H7 (cell line): ENCODE measurements around the gene CFAP43. TPM values are rescaled to one million over a fixed set of nuclear protein-coding genes. Genes with fewer than 3 reads are reported as not detected.

Experiments
- DNase-seq: peaks from one replicate; pipeline ENCODE4 v3.0.0; 2012
- H3K27me3 ChIP-seq: 2 replicates; pipeline ENCODE4 v1.6.0; 2011; ENCODE audit warnings: mild to moderate bottlenecking, low read length; ENCODE audit not compliant: control insufficient read depth, insufficient read depth
- H3K36me3 ChIP-seq: replicated peaks from 2 replicates; pipeline ENCODE4 v1.5.1; 2011; ENCODE audit warnings: low read length; ENCODE audit not compliant: control insufficient read depth, insufficient read depth
- H3K4me3 ChIP-seq: 2 replicates; pipeline ENCODE4 v1.5.1; 2011; ENCODE audit warnings: low read depth, mild to moderate bottlenecking, control low read depth, low read length, moderate library complexity; ENCODE audit not compliant: insufficient read depth
- total RNA-seq: library from RNA; depleted of rRNA; stranded (reverse); fragments of >200 nt; shearing (Covaris generic); gene quantifications from 2 replicates; pipeline ENCODE4 v1.2.3, GENCODE V29; 2014

CFAP43 gene
- total RNA-seq, 1 experiment from 2014 or later = 0.21 TPM

DNA sequence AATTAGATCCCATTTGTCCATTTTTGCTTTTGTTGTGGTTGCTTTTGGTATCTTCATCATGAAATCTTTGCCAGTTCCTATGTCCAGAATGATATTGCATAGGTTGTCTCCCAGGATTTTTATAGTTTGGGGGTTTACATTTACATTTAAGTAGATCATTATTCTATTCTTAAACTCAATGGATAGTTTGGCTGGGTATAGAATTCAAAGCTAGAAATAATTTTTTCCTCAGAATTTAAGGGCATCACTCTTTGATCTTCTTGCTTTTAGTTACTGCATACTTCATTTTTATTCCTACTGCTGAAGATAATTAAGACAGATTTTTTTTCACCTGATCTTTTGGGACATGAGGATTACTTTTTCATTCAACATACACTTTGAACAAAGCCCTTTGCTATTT is 80.4 kb downstream of the CFAP43 start:
- Histone ChIP-seq H3K4me3 (no peak overlapping the region), H3K36me3 (no peaks in the 10 kb centered on the region), H3K27me3 (no peaks in the 10 kb centered on the region)
- no peak for DNase-seq

DNA sequence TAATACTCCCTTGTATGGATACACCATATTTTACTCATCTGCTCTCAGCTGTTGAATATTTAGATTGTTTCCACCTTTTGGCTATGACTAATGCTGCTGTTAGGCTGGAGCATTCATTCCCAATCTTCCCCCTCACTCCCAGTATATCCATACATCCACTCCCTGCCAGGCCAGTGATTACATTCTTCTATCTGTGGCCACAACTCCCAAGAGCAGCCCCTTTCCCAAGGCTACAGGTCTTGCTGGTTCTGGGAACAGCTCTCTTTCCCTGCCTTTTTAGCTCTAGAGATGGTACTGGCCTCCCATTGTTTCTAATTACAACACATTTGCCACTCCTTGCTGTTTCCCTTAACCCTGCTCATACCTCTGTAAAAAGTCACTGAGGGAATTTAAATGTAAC is 82.0 kb downstream of the CFAP43 start:
- no peaks in the 10 kb centered on the region for H3K36me3 ChIP-seq
- H3K4me3 ChIP-seq = no peak overlapping the region
- no peaks in the 10 kb centered on the region for H3K27me3 ChIP-seq
- DNase-seq = no peak

DNA sequence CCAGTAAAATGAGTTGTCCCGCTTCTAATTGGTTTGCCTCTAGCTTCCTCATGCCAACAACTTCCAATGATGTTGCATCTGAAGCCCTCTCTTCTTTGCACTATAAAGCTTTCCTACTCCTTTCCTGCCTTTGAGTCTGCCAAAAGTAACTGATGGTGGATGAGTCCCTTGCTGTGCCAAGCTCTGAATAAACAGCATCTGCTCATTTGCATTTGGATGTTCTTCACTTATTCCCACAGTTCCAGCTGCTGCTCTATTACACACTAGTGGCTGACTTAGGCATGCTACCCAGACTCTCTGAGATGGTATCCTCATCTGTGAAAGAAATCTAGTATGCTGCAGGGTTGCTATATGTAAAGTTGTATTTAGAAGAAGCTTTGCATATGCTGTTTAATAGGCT is 85.3 kb downstream of the CFAP43 start:
- no peaks in the 10 kb centered on the region for H3K36me3 ChIP-seq
- DNase-seq = no peak

DNA sequence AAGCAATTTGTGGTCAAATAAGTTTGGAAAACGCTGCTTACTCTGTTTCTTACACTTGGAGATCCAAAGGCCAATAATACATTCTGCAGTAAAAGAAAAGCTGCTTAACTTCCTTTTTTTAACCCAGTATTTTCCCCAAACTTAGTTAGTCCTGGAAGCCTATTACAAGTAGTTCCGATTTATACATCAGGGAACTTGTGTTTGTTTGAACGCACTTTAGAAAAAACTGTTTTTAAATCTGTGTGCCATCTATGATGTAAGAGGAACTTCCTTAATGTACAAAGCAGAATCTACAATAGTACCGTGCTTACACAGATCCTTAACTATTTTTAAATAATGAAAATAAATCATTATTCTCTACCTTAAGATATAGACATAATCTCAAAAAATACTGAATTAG is 87.2 kb downstream of the CFAP43 start:
- Histone ChIP-seq H3K36me3 (no peaks in the 10 kb centered on the region), H3K4me3 (no peak overlapping the region), H3K27me3 (no peaks in the 10 kb centered on the region)
- no peak for DNase-seq

More for the DNA sequence above, 85.3 kb downstream of the CFAP43 start:
- no peak overlapping the region for H3K4me3 ChIP-seq
- no peaks in the 10 kb centered on the region for H3K27me3 ChIP-seq

DNA sequence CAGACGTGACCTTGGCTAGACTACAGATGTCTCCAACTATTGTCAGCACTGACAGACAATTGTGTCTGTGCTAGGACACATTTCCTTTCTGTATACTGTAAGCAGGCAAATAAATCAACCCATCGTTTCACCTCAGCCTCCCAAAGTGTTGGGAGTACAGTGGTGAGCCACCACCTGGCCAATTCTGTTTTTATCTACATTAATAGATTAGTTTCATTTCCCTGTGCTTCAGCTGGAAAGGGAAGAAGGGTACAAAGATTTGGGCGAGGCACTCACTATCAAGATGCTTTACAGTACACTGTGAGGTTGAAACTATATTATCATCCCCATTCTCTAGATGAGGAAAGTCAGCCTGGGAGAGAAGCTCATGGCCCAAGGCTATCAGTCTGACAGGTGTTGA is 88.3 kb downstream of the CFAP43 start:
- H3K27me3 ChIP-seq = no peaks in the 10 kb centered on the region
- H3K4me3 ChIP-seq = no peak overlapping the region
- DNase-seq = no peak
- no peaks in the 10 kb centered on the region for H3K36me3 ChIP-seq

DNA sequence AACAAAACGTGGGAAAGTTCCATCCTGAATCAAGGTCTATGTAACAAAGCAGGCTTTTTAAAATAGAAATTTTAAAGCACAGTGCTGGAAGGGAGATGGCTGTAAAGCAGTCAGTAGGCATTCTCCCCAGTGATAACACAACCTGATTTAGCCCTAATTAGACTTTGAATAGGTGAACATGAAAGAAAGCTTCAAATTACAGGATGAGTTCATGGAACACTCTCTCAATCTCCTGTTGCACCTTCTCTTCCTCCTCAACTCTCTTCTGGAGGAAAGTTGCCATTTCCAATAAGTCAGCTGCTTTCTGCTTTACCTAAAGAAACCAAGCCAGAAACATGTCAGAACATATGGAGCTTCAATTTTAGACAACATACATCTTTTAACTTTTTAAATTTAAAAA is 90.1 kb downstream of the CFAP43 start:
- Histone ChIP-seq H3K4me3 (no peak overlapping the region), H3K27me3 (no peaks in the 10 kb centered on the region), H3K36me3 (no peaks in the 10 kb centered on the region)
- peak; percentile 33 for DNase-seq

DNA sequence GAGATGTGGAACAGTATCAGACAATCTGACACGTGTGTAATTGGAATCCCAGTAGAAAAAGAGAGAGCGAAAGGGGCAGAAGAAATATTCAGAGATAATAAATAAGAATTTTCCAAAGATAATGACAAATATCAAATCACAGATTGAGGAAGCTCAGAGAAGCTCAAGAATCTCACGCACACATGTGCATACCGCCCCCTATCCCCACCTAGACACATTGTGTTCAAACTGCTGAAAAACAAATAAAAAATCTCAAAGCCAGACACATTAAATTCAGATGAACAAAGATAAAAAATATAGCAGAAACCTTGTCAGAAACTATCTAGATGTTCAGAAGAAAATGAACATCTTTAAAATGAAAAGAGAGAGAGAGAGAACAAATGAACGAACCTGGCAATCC is 92.9 kb downstream of the CFAP43 start:
- DNase-seq = peak; percentile 17

DNA sequence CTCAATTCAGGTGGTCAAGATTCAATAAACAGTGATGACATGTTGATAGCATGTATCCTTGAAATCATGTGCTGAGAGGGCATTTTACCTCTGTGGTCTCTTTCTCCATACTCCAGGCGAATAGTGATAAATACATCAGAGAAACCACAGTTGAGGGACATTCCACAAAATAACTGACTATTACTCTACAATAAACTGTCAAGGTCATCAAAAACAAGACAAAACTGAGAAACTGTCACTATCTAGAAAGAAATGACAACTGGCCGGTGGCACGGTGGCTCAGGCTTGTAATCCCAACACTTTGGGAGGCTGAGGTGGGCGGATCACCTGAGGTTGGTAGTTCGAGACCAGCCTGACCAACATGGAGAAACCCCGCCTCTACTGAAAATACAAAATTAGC is 94.0 kb downstream of the CFAP43 start:
- no peak overlapping the region for H3K4me3 ChIP-seq
- H3K36me3 ChIP-seq = no peaks in the 10 kb centered on the region
- H3K27me3 ChIP-seq = no peaks in the 10 kb centered on the region
- DNase-seq = no peak

More for the DNA sequence above, 92.9 kb downstream of the CFAP43 start:
- Histone ChIP-seq H3K36me3 (no peaks in the 10 kb centered on the region), H3K27me3 (no peaks in the 10 kb centered on the region), H3K4me3 (no peak overlapping the region)

DNA sequence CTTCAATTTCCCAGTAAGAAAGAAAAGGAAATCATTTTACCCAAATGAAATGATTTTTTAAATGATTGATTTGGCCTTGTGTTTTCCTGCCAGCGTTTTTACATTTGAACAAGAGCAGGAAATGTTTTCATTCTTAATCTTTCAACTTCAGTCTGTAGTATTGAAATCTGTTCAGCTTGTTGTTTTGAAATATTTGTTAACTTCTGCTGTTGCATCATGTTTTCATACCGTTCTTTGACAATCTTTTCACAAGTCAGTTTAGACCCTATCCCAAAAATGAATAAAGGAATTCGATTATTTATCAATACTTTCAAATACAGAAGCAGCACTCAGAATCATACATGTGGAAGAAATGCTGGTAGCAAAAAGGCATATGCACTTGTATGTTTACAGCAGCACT is 102.1 kb downstream of the CFAP43 start:
- H3K36me3 ChIP-seq = no peaks in the 10 kb centered on the region
- no peaks in the 10 kb centered on the region for H3K27me3 ChIP-seq
- DNase-seq = no peak
- H3K4me3 ChIP-seq = no peak overlapping the region

DNA sequence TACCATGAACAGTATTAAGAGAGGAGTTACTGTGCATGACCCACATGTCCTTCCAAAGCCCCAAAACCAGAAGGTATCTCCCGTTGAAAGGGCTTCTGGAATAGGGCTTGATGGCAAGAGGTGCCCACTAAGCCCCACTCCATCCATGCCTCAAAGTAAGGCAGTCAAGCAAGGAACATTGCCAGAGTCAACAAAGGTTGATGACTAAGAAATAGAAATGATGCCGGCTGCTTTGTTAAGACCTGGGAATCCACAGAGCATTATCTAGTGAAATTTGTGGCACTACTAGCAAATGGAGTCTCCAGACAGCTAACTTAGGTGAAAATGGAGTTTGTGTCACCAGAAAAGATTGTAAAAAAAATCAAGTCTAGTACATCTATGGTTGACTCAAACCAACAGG is 104.0 kb downstream of the CFAP43 start:
- no peak for DNase-seq
- no peaks in the 10 kb centered on the region for H3K36me3 ChIP-seq
- no peak overlapping the region for H3K4me3 ChIP-seq
- H3K27me3 ChIP-seq = no peaks in the 10 kb centered on the region

DNA sequence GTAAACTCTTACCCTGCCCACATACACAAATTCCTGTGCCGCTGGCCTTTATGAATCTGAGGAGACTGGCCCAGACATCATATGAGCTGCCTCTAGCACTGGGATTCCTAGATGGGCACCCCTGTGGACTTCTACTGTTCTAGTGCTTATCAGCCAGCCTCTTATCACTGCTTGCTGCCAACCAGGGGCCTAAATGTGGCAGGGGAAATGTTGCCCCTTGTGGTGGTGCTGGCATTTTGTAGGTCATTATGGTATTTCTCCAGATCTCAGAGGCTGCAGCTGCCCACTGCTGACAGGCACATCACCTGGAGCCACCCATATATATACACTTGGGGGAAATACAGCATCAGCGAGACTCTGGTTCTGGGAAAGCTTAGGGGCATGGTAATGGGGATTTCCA is 104.8 kb downstream of the CFAP43 start:
- H3K36me3 ChIP-seq = no peaks in the 10 kb centered on the region
- peak; percentile 53 for DNase-seq
- H3K27me3 ChIP-seq = no peaks in the 10 kb centered on the region
- H3K4me3 ChIP-seq = no peak overlapping the region

DNA sequence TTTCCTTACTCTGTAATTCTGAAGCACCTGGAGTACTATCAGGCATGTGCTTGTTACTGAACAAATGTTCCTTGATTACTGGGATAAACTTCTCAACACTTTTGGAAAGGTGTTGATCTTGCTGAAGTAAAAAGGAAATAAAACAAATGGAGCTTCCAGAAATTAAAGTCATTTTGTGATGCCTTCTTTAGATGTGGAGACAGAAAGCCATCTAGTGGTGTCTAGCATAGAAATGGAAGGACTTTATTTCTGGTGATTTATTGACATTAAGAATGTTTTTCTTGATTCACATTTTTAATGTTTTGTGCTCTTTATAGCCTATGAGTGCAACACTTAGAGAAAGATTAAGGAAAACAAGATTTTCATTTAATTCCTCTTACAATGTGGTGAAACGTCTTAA is 108.8 kb downstream of the CFAP43 start:
- no peak for DNase-seq
- Histone ChIP-seq H3K36me3 (no peaks in the 10 kb centered on the region), H3K27me3 (no peaks in the 10 kb centered on the region), H3K4me3 (no peak overlapping the region)

DNA sequence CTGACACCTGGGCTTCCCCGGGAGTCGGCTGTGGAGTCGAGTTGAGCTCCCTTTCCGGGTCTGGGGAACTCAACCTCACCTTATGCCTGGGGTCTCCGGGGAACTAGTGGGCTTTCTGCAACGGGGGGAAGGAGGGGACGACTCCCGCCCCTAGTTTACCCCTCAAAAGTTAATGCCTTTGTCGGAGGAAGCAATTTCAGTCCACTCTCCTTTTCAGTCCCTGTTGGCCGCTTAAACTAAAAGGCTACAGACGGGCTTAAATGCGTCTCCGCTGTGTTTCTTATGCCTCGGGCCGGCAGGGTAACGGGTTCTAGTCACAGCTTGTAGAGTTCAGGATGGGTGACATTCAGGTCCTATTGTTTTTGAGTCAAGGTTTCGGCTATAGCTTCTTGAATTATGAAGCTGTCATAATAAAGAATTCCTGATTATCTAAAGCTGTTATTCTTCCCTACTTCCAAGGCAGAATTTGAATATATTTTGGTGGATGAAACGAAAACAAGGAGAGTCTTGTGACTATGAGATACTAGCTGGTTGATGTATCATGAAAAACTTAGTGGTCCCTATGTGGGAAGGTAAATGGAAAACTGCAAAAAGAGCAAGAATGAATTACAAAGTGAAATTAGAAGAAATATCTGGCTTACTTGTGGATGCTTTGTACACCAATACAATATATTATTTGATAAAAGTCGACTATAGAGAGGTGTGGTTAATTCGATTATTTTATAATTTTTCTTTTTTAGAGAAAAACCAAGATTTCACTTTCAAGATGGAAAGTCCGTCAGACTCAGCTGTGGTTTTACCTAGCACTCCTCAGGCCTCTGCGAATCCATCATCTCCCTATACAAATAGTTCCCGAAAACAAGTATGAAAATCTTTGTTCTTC is 109.7 kb downstream of the CFAP43 start:
- Histone ChIP-seq H3K4me3 (peak overlapping the region; percentile 76), H3K36me3 (no peaks in the 10 kb centered on the region), H3K27me3 (no peaks in the 10 kb centered on the region)
- DNase-seq = no peak

DNA sequence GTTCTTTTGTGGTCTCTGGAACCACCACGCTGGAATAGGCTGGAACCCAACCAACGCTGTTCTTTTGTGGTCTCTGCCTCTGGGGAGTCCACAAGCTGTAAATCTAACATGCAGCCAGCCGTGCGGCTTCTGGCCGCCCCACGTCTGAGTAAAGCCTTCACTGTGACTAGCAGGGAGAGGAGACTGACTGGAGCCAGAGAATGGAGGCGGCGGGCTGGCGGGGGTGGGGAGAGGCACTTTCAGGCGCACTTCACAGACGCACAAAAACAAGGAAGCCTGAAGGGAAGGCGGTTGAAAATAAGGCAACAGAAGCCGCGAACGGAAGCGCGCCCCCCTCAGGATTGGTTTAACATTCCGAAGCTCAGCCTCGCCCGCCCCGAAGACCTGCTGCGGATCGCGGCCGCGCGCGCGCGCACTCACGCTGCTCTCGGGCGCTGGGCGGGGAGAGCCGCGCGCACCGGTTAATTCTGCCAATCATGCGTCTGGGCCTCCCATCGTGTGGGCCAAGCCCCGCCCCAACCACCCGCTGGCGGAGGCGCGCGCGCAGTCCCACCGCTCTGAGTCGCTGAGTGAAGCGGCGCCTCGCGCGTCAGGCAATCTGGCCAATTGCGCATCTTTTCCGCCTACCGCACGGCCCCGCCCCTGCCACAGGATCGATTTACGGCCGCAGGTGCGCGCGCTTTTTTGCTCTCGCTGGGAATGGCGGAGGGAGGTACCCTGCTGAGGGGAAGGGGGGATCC is 110.5 kb downstream of the CFAP43 start, which contains the start of gene SFR1:
TSS of gene SFR1 (plus strand) at position 687 of the 740 bp plus-strand sequence. CDS start at position 700, 13 bp downstream.
- H3K27me3 ChIP-seq = no peaks in the 10 kb centered on the region
- peak within 1 kb of the TSS; percentile 76 for H3K4me3 ChIP-seq
- DNase-seq = peak; percentile 93
- H3K36me3 ChIP-seq = no peaks in the 10 kb centered on the region

DNA sequence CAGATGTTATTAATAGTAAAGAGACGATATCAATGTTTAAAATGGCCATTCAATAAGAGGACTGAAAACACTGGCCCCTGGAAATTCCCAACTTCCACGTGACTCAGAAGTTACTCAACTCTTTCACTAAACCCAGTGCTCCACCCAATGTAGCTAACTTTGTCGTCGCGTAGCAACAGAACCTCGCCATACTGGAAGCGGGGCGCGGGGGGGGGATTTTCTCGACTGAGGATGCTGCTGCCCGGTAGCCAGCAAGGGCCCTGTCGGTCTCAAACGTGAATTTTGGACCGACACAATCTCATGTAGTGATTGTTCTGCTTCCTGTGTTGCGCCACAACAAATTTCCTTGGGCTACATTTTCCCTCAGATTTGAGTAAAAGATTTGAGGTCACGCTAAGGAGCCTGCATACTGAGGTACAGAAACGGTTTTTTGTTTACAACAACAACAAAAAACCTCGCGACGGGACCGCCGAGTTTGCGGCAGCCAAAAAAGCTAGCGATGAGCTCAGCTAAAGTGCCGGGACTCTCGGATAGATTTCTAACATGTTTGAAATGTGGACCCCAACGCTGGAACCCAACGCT is 111.2 kb downstream of the CFAP43 start:
- peak overlapping the region; percentile 56 for H3K4me3 ChIP-seq
- peak; percentile 61 for DNase-seq
- no peaks in the 10 kb centered on the region for H3K27me3 ChIP-seq

More for the DNA sequence above, 111.2 kb downstream of the CFAP43 start:
- no peaks in the 10 kb centered on the region for H3K36me3 ChIP-seq
